ENCODE results near the gene APBB2. TPM values are rescaled to one million over a fixed set of nuclear protein-coding genes. Genes with fewer than 3 reads are reported as not detected.
"Not testable (repeated sequence)": the region's sequence is repeated elsewhere in the genome, so short reads cannot be mapped to it uniquely, and the experiment has no call there.

The APBB2 gene
- total RNA-seq, 2 donors from 2014 or later, result 37.3 to 75.3 TPM

DNA sequence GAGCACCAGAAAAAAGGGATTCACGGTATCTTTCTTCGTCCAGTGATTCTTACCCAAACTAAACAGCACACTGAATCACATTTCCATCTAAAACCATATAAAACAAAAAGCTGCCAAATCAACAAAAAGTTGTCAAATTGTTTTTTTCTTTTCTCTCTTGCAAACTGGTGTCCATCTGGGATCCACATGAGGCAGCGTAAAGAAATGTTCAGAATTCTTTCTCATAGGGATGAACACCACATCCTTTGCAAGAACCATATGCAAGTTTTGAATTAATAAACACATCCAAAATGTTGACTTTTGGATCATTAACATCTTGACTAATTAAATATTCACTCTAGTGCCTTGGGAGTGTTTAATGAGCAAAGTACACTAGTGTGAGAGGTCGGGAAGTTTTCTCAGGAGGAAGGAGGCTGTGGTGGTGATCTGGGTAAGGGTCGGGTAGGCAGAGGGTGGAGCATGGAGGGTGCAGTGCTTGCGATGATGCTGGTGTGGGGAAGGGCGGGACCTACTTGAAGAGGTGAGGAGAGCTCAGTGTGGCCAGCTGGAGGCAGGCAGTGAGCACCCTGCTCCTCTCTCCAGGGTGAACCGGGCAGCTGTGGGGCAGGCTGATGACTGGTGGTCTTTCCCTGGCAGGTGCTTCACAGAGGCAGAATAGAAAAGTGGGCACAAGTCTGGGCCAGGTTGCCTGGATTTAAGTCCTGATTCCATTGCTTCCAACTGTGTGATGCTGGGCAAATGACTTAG, 391.7 kb downstream of the APBB2 start:
- no peaks in the 10 kb centered on the region for H3K27me3 ChIP-seq
- peak; percentile 38 for DNase-seq (ENCODE audit: low spot score)
- H3K4me3 ChIP-seq, result no peak overlapping the region
- H3K36me3 ChIP-seq, result peaks cover 70% of the 10 kb centered on the region
- TF ChIP-seq, protein P1, sequence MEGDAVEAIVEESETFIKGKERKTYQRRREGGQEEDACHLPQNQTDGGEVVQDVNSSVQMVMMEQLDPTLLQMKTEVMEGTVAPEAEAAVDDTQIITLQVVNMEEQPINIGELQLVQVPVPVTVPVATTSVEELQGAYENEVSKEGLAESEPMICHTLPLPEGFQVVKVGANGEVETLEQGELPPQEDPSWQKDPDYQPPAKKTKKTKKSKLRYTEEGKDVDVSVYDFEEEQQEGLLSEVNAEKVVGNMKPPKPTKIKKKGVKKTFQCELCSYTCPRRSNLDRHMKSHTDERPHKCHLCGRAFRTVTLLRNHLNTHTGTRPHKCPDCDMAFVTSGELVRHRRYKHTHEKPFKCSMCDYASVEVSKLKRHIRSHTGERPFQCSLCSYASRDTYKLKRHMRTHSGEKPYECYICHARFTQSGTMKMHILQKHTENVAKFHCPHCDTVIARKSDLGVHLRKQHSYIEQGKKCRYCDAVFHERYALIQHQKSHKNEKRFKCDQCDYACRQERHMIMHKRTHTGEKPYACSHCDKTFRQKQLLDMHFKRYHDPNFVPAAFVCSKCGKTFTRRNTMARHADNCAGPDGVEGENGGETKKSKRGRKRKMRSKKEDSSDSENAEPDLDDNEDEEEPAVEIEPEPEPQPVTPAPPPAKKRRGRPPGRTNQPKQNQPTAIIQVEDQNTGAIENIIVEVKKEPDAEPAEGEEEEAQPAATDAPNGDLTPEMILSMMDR (IDR thresholded peaks at IDR 0.05), result no peak
- no peak overlapping the region for H3K27ac ChIP-seq
- no peaks in the 10 kb centered on the region for H3K9me3 ChIP-seq
- H3K4me1 ChIP-seq, result no peaks in the 10 kb centered on the region

DNA sequence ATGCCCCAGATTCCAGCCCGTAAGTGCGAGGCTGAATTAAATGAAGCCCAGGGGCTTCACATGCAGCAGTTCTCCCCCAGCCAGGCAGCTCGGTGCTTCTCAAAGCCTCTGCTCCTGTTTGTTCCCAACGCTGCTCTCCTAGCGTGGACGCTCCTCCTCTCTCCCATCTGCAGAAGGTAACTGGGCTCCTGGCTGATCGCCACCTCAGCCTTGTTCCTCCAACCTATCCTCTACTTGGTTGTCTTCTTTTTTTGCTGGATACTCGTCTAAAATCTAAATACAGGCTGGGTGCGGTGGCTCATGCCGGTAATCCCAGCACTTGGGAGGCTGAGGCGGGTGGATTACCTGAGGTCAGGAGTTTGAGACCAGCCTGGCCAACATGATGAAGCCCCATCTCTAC, 394.2 kb downstream of the APBB2 start:
- no peaks in the 10 kb centered on the region for H3K9me3 ChIP-seq
- no peaks in the 10 kb centered on the region for H3K27me3 ChIP-seq
- H3K4me3 ChIP-seq, result no peak overlapping the region
- TF ChIP-seq, protein P1 (IDR thresholded peaks at IDR 0.05), result no peak
- peaks cover 67% of the 10 kb centered on the region for H3K36me3 ChIP-seq
- H3K4me1 ChIP-seq, result no peaks in the 10 kb centered on the region
- DNase-seq (ENCODE audit: low spot score), result peak; percentile 53
- H3K27ac ChIP-seq, result no peak overlapping the region

DNA sequence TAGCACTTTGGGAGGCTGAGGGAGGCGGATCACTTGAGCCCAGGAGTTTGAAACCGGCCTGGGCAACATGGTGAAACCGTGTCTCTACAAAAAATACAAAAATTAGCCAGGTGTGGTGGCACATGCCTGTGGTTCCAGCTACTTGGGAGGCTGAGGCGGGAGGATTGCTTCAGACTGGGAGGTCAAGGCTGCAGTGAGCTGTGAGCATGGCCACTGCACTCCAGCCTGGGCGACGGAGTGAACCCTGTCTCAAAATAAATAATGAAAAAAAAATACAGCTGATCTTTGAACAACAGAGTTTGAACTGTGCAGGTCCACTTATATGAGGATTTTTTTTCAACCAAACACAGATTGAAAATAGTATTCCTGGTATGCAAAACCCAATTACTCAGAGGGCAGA, 397.2 kb downstream of the APBB2 start:
- not testable (repeated sequence) for H3K4me3 ChIP-seq; DNase-seq (ENCODE audit: low spot score); H3K27me3 ChIP-seq; H3K9me3 ChIP-seq; H3K27ac ChIP-seq; H3K4me1 ChIP-seq
- H3K36me3 ChIP-seq, result peaks cover 60% of the 10 kb centered on the region

DNA sequence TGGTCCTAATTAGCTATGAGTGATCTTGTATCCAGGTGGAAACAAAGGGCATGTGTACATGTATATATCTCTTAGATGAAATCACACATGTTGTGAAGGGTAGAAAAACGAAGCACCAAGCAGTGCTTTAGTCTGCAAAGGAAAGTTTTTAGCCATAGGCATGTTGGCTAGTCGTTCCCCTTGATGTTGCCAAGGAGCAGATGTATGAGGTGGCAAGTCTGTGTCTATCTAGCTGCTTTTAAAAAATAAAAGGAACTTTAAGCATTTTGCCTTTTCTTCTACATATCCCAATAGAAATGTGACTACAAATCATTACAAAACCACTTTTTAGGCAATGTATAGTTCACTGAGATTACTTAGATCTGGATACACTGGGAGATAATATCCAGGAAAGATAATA, 401.5 kb downstream of the APBB2 start:
- TF ChIP-seq, protein P1 (IDR thresholded peaks at IDR 0.05), result no peak
- Histone ChIP-seq H3K27ac (peak overlapping the region in 1 of 2 donors; percentile 10), H3K36me3 (peaks cover 35% of the 10 kb centered on the region), H3K27me3 (no peaks in the 10 kb centered on the region), H3K4me3 (no peak overlapping the region), H3K4me1 (no peaks in the 10 kb centered on the region), H3K9me3 (no peaks in the 10 kb centered on the region)
- no peak for DNase-seq (ENCODE audit: low spot score)

DNA sequence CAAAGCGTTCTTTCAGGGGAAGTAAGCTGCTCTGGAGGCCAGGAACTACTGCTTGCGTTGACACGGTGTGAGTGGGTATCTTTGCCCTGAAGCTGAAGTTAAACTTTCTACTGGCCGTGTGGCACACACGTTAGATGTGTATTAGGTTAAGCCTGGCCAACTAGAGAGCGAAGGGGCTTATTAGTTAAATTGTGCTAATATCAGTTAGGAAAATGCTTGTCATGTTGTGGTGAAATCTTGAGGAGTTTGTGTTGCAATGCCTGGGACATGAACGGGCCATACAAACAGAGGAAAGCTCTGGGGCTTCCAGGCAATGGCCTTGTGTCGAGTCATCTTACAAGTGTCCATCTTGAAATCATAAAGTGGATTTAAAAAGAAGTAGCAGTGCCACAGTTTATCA, 402.0 kb downstream of the APBB2 start:
- Histone ChIP-seq H3K27ac (peak overlapping the region in 1 of 2 donors; percentile 11), H3K27me3 (no peaks in the 10 kb centered on the region), H3K4me1 (no peaks in the 10 kb centered on the region), H3K9me3 (no peaks in the 10 kb centered on the region), H3K4me3 (no peak overlapping the region), H3K36me3 (peaks cover 30% of the 10 kb centered on the region)
- DNase-seq (ENCODE audit: low spot score), result no peak
- TF ChIP-seq, protein P1 (IDR thresholded peaks at IDR 0.05), result no peak

DNA sequence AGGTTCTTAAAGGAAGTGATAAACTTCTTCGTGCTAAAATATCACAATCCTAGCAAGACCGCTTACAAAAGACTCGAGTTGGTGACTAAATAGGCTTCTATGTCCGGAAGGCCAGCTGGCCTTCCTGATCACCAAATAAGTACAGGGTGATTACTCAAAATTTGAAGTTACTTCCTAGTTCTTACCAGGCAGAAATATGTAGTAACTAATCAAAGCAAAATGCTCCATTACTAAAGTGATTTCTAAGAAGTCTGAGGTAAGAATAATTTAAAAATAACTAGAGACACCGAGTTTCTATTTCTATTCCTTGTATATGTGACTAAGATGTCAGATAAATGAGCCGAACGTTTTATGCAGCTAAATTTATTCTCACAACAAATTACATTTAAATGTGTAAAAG, 402.4 kb downstream of the APBB2 start:
- Histone ChIP-seq H3K27me3 (no peaks in the 10 kb centered on the region), H3K27ac (peak overlapping the region in 1 of 2 donors; percentile 11), H3K36me3 (peaks cover 27% of the 10 kb centered on the region), H3K9me3 (no peaks in the 10 kb centered on the region), H3K4me3 (no peak overlapping the region), H3K4me1 (no peaks in the 10 kb centered on the region)
- DNase-seq (ENCODE audit: low spot score), result no peak
- TF ChIP-seq, protein P1 (IDR thresholded peaks at IDR 0.05), result no peak

All from right atrium auricular region (tissue), 2 donors.